ENCODE measurements around the gene PLEKHA4.

Gene PLEKHA4

DNA sequence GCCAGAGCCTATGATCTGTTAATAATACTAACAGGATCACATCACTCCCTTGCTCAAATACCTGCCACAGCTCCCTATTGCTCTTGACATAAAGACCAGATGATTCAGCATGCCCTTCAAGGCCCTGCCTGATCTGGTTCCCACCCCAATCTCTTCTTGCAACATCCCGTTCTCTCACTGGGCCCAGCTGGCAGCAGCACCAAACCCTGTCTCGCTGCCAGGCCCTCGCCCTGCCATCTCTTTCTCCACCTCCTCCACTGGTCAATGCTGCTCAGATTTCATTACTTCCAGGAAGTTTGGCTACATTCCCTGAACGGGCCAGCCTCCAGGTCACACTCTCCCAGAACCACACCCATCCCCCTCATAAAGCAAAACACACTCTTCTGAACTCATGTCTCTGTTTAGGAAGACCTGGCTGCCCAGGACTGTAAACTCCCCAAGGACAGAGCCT lies 49.0 kb downstream of the PLEKHA4 start:
- Histone ChIP-seq H4K20me1 (ENCODE audit: control insufficient read depth, insufficient read depth, low read depth, low read length) (no peaks in the 10 kb centered on the region), H3K27me3 (ENCODE audit: control insufficient read depth, low read length) (no peaks in the 10 kb centered on the region), H3F3A (ENCODE audit: control insufficient read depth, insufficient read depth) (0 out of 2 replicates have a peak, but pooled peaks cover 2% of the 10 kb centered on the region), H3K4me1 (ENCODE audit: control insufficient read depth, low read length) (peaks cover 21% of the 10 kb centered on the region), H3K4me3 (ENCODE audit: low read length) (no peak overlapping the region), H3K9me3 (ENCODE audit: control insufficient read depth, insufficient read depth, low read length) (peaks cover 9% of the 10 kb centered on the region; the same call in 1 of the 2 replicates), H3K27ac (ENCODE audit: low read depth, low read length) (no peak overlapping the region), H3K36me3 (ENCODE audit: control insufficient read depth, low read length) (no peaks in the 10 kb centered on the region), H3K79me2 (ENCODE audit: control insufficient read depth, low read length) (no peaks in the 10 kb centered on the region), H3K9me2 (replicated peaks; ENCODE audit: control insufficient read depth, low read length) (no peaks in the 10 kb centered on the region), H3K4me2 (ENCODE audit: low read length) (no peak overlapping the region)
- TF ChIP-seq EZH2phosphoT487 (IDR thresholded peaks at IDR 0.05; ENCODE audit: borderline replicate concordance, low read length) (no peak), CTCF (IDR thresholded peaks at IDR 0.05; ENCODE audit: low read depth, low read length, poor library complexity, severe bottlenecking) (no peak)

DNA sequence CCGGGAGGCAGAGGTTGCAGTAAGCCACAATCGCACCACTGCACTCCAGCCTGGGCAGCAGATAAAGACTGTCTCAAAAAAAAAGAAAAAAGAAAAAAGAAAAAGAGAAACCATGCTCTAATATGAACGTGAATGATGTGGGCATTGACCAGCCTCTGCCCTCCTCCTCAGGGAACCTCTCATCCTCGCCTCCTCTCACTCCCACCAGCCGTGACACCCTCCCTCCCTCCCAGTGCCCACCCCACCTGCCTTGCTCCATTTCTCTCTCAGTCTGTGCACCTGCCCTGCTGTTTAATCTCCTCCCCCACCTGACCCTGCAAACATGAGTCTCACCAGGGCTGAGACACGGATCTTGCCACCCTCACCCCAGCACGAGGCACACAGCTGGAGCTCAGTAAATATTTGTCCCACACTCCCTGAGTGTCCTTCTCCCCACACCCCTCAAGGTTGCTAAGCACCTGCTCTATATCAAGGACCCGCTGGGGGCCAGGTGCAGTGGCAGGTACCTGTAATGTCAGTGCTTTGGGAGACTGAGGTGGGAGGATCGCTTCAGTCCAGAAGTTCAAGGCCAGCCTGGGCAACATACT lies 50.1 kb downstream of the PLEKHA4 start:
- Histone ChIP-seq H3K9me2 (replicated peaks; ENCODE audit: control insufficient read depth, low read length) (no peaks in the 10 kb centered on the region), H3K79me2 (ENCODE audit: control insufficient read depth, low read length) (no peaks in the 10 kb centered on the region), H3K4me1 (ENCODE audit: control insufficient read depth, low read length) (peaks cover 21% of the 10 kb centered on the region), H3K4me2 (ENCODE audit: low read length) (no peak overlapping the region), H3K9me3 (ENCODE audit: control insufficient read depth, insufficient read depth, low read length) (peaks cover 9% of the 10 kb centered on the region; the same call in 1 of the 2 replicates), H4K20me1 (ENCODE audit: control insufficient read depth, insufficient read depth, low read depth, low read length) (no peaks in the 10 kb centered on the region), H3K4me3 (ENCODE audit: low read length) (no peak overlapping the region), H3K27ac (ENCODE audit: low read depth, low read length) (no peak overlapping the region), H3F3A (ENCODE audit: control insufficient read depth, insufficient read depth) (0 out of 2 replicates have a peak, but pooled peaks cover 2% of the 10 kb centered on the region), H3K36me3 (ENCODE audit: control insufficient read depth, low read length) (no peaks in the 10 kb centered on the region), H3K27me3 (ENCODE audit: control insufficient read depth, low read length) (no peaks in the 10 kb centered on the region)
- TF ChIP-seq CTCF (IDR thresholded peaks at IDR 0.05; ENCODE audit: low read depth, low read length, poor library complexity, severe bottlenecking) (no peak), EZH2phosphoT487 (IDR thresholded peaks at IDR 0.05; ENCODE audit: borderline replicate concordance, low read length) (no peak)

DNA sequence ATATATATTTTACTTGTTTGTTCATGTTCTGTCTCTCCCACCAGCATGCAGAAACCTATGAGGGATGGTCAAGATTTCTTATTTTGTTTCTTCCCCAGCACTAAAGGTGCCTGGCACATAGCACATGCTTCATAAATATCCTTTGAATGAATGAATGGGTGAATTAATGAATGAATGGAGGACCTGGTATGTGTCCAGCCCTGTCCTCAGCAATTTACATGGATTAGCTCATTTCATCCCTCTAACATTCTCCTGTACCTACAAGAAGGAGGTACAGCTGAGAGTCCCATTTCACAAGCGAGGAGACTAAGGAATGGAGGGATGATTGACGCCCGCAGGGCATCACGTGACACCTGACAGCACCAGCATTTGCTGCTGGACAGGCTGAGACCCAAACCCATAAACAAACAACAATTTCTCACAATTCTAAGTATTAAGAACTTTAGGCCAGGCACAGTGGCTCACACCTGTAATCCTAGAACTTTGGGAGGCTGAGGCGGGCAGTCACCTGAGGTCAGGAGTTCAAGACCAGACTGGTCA lies 50.8 kb downstream of the PLEKHA4 start:
- Histone ChIP-seq H3K27me3 (ENCODE audit: control insufficient read depth, low read length) (no peaks in the 10 kb centered on the region), H3K4me2 (ENCODE audit: low read length) (no peak overlapping the region), H3K9me3 (ENCODE audit: control insufficient read depth, insufficient read depth, low read length) (peaks cover 8% of the 10 kb centered on the region; the same call in 1 of the 2 replicates), H3K4me1 (ENCODE audit: control insufficient read depth, low read length) (peaks cover 24% of the 10 kb centered on the region), H3F3A (ENCODE audit: control insufficient read depth, insufficient read depth) (peaks cover 2% of the 10 kb centered on the region), H3K27ac (ENCODE audit: low read depth, low read length) (no peak overlapping the region), H3K36me3 (ENCODE audit: control insufficient read depth, low read length) (no peaks in the 10 kb centered on the region), H4K20me1 (ENCODE audit: control insufficient read depth, insufficient read depth, low read depth, low read length) (no peaks in the 10 kb centered on the region), H3K9me2 (replicated peaks; ENCODE audit: control insufficient read depth, low read length) (no peaks in the 10 kb centered on the region), H3K4me3 (ENCODE audit: low read length) (no peak overlapping the region), H3K79me2 (ENCODE audit: control insufficient read depth, low read length) (no peaks in the 10 kb centered on the region)
- TF ChIP-seq CTCF (IDR thresholded peaks at IDR 0.05; ENCODE audit: low read depth, low read length, poor library complexity, severe bottlenecking) (no peak), EZH2phosphoT487 (IDR thresholded peaks at IDR 0.05; ENCODE audit: borderline replicate concordance, low read length) (no peak)
